Activated CD4-positive, CD25-positive, alpha-beta regulatory T cell (primary cell): Measurements from ENCODE around the gene PPA1.
"Not testable (repeated sequence)": the region's sequence is repeated elsewhere in the genome, so short reads cannot be mapped to it uniquely, and the experiment has no call there.

Experiments used
- DNase-seq, 4 experiments: peaks; one replicate each; lab custom pipeline; 2025; lab: John Stamatoyannopoulos, UW

Gene PPA1

DNA sequence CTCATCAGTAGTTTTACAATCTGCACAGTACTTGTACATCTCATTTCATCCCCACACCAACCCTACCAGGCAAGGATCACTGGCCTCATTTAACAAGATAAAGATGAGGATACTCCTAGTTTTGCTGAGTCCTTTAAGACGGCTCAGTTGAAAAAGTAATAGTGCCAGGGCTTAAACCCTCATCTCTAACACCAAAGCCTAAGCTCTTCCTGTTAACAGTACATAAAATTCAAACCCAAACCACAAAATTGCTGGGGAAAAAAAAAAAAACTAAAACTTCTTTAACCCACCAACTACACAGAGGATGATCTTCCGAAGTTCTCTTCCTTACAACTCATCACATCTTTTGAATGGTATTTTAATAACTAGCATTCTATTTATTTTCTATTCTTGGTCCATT, 64.2 kb downstream of the PPA1 start:
- DNase-seq: no peak

GRCh38 chr10:70167246-70167645, 66.0 kb downstream of the PPA1 start:
- DNase-seq: no peak

- no peak for DNase-seq
Measured at GRCh38 chr10:70166394-70166793, 66.8 kb downstream of the PPA1 start.

- no peak for DNase-seq
Measured at GRCh38 chr10:70164163-70164562, 69.1 kb downstream of the PPA1 start.

DNA sequence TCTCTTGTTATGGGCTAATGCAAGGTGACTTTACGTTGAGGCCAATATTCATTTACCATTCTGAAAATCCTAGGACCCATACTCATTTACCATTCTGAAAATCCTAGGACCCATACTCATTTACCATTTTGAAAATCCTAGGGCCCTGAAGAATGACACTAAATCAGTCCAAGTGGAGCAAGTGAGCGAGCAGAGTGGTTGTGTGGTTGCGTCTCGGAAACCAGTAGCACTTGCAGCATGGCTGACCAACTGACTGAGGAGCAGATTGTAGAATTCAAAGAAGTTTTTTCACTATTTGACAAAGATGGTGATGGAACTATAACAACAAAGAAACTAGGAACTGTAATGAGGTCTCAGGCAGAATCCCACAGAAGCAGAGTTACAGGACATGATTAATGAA, 69.8 kb downstream of the PPA1 start:
- DNase-seq: no peak

DNA sequence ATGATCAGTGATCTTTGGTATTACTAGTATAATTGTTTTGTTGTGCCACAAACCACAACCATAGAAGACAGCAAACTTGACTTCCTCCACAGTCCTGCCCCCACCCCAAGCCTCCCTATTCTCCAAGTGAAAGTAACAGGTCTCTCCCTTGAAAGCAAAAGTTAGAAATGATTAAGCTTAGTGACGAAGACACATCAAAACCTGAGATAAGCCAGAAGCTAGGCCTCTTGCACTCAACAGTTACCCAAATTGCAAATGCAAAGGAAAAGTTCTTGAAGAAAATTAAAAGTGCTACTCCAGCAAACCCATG, 70.4 kb downstream of the PPA1 start:
- DNase-seq: no peak

- no peak for DNase-seq
Measured at GRCh38 chr10:70162151-70162891, 70.9 kb downstream of the PPA1 start.

DNA sequence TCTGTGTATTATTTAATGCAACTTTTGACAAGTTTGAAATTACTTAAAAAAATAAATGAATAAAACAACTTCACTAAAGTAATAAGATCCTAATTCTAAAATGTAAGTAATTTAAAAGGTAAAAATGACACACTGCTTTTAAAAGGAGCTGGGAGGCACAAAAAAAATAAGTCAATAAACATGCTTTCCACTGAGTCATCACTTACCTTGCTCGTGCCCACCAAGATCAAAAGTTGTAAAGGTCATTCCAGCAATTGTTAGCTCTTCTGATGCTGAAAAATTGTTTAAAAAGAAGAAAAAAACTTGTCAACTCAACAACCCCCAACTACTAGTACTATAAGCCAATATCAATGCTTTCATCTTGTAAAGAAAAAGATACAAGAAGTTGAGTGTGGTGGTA, 72.4 kb downstream of the PPA1 start:
- DNase-seq: no peak

GRCh38 chr10:70159366-70159765, 73.9 kb downstream of the PPA1 start:
- not testable (repeated sequence) for DNase-seq

- no peak for DNase-seq
Measured at GRCh38 chr10:70158113-70158512, 75.1 kb downstream of the PPA1 start.

DNA sequence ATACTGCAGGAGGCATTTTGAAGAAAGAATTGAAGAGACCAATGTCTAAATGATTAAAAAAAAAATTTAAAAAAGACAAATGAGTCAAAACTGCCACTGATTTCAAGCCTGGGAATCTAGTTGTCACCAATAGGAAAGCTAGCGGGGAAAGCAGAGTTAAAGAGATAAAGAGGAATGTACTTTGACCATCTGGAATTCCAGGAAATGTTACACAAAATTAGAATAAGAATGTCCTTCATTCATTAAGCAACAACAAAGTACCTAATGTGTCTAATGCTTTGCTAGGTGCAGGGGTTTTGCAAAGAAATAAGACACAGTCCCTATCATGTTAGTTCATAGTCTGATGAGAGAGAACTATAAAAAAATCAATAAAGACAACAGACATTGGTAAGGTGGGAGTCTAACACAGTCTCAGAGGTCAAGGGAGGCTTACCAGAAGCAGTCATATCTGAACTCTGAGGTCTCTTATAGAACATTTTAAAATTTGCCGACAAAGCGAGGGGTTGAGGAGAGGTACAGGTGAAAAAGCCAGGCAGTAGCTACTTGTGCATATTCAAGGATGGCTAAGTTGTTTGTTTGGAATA, 77.9 kb downstream of the PPA1 start:
- DNase-seq: no peak
